Suprapubic skin (tissue), 4 donors: ENCODE measurements around the gene HIRA. TPM values are rescaled to one million over a fixed set of nuclear protein-coding genes. Genes with fewer than 3 reads are reported as not detected.
A peak's percentile ranks its signal among the peaks of the same experiment; 100 is the strongest.

Experiments
- DNase-seq, 2 donors: peaks; one replicate each; pipeline ENCODE4 v3.0.0-alpha.2; 2019; ENCODE audit warnings: low spot score in 2 of 2
- H3K27ac ChIP-seq: fragments of 200-600 bp; sonication (generic); one replicate; pipeline ENCODE4 v1.5.1; 2019
- H3K27me3 ChIP-seq: fragments of 200-600 bp; sonication (generic); one replicate; pipeline ENCODE4 v1.5.1; 2019
- H3K36me3 ChIP-seq: fragments of 200-600 bp; sonication (generic); one replicate; pipeline ENCODE4 v1.5.1; 2019
- H3K4me1 ChIP-seq: fragments of 200-600 bp; sonication (generic); one replicate; pipeline ENCODE4 v1.5.1; 2019
- H3K4me3 ChIP-seq: fragments of 200-600 bp; sonication (generic); one replicate; pipeline ENCODE4 v1.5.1; 2019; ENCODE audit warnings: mild to moderate bottlenecking
- H3K9me3 ChIP-seq: fragments of 200-600 bp; sonication (generic); one replicate; pipeline ENCODE4 v1.5.1; 2019
- CTCF ChIP-seq, 2 donors: fragments of 200-600 bp in 1 of 2; fragments of 450-650 bp in 1 of 2; sonication (generic) in 1 of 2; IDR thresholded peaks; one replicate each; pipeline ENCODE4 v1.5.1; 2016 to 2019; ENCODE audit warnings: antibody characterized with exemption in 2 of 2, mild to moderate bottlenecking in 1 of 2, moderate library complexity in 1 of 2
- EP300 ChIP-seq: sonication (generic); formaldehyde crosslinking; IDR thresholded peaks from one replicate; pipeline ENCODE4 v1.6.1; 2017; ENCODE audit warnings: antibody characterized with exemption
- POLR2A ChIP-seq, 2 donors: fragments of 450-650 bp; IDR thresholded peaks; one replicate each; pipeline ENCODE4 v1.6.1; 2017; ENCODE audit warnings: antibody characterized with exemption in 2 of 2, mild to moderate bottlenecking in 2 of 2, moderate library complexity in 2 of 2
- POLR2AphosphoS5 ChIP-seq, 3 donors: sonication (generic); formaldehyde crosslinking; IDR thresholded peaks; one replicate each; pipeline ENCODE4 v1.6.1; 2017; ENCODE audit warnings: antibody characterized with exemption in 3 of 3
- WGBS: methylation state at CpG from one replicate; pipeline ENCODE4 v1.1.5; 2018; 5-methylcytosine and 5-hydroxymethylcytosine counted together
- total RNA-seq, 4 donors: library from RNA; depleted of rRNA; stranded (reverse); fragments of >200 nt; gene quantifications; one replicate each; pipeline ENCODE4 v1.1.0, GENCODE V29; 2016

The HIRA gene
- total RNA-seq, 4 donors from 2014 or later: 17.7 to 25.1 (median 22.5) TPM

DNA sequence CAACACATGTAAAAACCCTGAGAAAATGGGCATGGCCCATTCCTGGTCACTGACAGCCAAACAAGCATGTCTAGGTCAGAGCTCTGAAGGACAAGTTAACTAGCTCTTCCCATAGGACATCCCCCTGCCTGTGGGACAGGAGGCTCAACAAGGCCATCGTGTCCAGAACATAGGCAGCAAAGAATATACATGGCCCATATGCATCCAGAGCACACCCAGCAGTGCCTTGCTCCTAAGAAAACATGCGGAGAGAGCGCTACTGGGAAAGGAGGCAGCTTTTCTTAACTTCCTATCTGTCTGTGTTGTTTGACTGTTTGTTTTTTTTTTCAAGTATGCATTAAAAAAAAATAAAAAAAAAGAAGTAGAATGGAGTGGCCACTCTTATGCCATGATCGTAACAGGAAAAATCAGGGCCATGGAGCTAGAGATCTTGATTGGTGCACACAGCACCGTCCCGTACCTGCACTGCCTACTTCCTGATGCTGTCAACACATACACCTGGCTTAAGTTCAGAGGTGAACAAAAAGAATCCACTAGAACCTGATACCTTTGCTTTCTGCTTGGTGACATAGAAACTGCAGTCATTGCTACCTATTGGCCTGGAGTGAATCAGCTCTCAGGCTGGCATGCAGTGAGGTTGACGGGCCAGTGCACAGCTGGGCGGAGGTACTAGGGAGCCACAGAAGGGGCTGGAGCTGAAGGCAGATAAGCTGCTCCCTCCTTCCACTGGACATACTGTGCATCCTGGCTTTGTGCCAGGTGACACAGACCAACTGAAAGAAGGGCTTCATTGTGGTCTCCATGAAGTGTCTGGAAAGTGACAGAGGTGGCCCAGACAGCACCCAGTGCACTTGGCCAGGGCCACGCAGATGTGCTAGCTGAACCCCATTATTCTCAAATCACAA lies 35.6 kb upstream of the HIRA start:
- H3K9me3 ChIP-seq: no peaks in the 10 kb centered on the region
- no peak for DNase-seq
- no peak overlapping the region for H3K4me3 ChIP-seq
- H3K36me3 ChIP-seq: peaks cover 90% of the 10 kb centered on the region
- H3K27me3 ChIP-seq: no peaks in the 10 kb centered on the region
- TF ChIP-seq POLR2A (IDR thresholded peaks at IDR 0.05) (no peak), CTCF (IDR thresholded peaks at IDR 0.05) (no peak), POLR2AphosphoS5 (IDR thresholded peaks at IDR 0.05) (no peak), EP300 (no peak)
- H3K27ac ChIP-seq: no peak overlapping the region
- WGBS: 91% methylated on average over 9 of the region's 9 CpGs
- peaks cover 3% of the 10 kb centered on the region for H3K4me1 ChIP-seq

GRCh38 chr22:19466126-19466716 lies 34.7 kb upstream of the HIRA start:
- Histone ChIP-seq H3K36me3 (peaks cover 87% of the 10 kb centered on the region), H3K27ac (no peak overlapping the region), H3K27me3 (no peaks in the 10 kb centered on the region), H3K4me1 (peaks cover 3% of the 10 kb centered on the region), H3K9me3 (no peaks in the 10 kb centered on the region), H3K4me3 (no peak overlapping the region)
- DNase-seq: peak in 1 of 2 donors; percentile 45
- WGBS: 74% methylated on average over 13 of the region's 14 CpGs
- no peak for TF ChIP-seq EP300
- no peak for TF ChIP-seq POLR2A (IDR thresholded peaks at IDR 0.05)
- no peak for TF ChIP-seq POLR2AphosphoS5 (IDR thresholded peaks at IDR 0.05)

- TF ChIP-seq EP300: no peak
- H3K9me3 ChIP-seq: no peaks in the 10 kb centered on the region
- no peak for DNase-seq
- H3K27me3 ChIP-seq: no peaks in the 10 kb centered on the region
- WGBS: 90% methylated on average over 4 of the region's 4 CpGs
- H3K27ac ChIP-seq: no peak overlapping the region
- H3K4me3 ChIP-seq: no peak overlapping the region
- peaks cover 80% of the 10 kb centered on the region for H3K36me3 ChIP-seq
- H3K4me1 ChIP-seq: peaks cover 3% of the 10 kb centered on the region
Measured at GRCh38 chr22:19464975-19465374, 33.4 kb upstream of the HIRA start.

GRCh38 chr22:19464546-19464945 lies 33.0 kb upstream of the HIRA start:
- H3K9me3 ChIP-seq: no peaks in the 10 kb centered on the region
- H3K36me3 ChIP-seq: peaks cover 76% of the 10 kb centered on the region
- WGBS: 82% methylated on average over 1 of the region's 1 CpG
- no peak overlapping the region for H3K4me3 ChIP-seq
- DNase-seq: peak in 1 of 2 donors; percentile 32
- H3K27me3 ChIP-seq: no peaks in the 10 kb centered on the region
- no peak overlapping the region for H3K27ac ChIP-seq
- TF ChIP-seq POLR2A (IDR thresholded peaks at IDR 0.05): no peak
- peaks cover 3% of the 10 kb centered on the region for H3K4me1 ChIP-seq

DNA sequence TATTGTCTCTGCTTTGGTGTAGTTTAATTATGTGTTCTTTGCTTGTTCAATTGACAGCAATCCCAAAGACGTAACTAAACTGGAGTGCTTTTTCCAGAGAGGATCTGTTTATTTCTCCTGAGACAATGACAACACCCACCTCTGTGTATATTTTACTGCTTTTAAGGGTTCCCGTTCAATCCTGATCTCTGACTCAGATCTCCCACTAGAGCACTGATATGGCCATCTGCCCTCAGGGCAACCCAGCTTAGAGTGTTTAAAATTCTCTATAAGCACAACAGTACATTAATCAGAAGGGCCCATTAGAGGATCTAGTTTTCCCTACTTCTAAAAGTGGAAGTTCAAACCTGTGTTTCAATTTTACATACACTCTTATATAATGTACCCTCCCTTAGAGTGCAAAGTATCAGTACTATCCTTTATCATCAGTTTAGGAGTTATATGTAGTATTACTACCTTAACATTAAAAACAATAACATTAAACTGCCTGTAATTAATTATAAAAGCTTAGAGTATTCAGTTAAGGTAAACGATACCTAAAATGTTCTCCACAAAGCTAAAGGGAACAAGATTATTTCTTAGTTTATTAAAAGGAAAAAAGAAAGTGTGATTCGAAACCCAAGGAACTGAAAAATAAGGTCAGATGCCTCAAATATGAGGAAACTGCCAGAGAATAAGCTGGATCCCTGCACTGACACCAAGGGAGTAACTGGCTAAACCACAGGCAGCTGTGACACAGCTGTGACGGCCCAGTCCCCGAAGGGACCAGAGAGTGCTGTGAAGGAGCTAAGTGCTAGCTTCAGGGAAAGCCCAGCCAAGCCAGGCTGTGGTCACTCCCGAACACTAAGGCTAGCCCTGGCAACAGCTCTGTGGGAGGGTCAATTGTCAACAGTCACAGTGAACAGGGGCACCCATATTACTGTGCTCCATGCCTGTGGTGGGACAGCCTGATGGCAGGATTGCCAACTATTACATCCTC lies 32.2 kb upstream of the HIRA start:
- H3K36me3 ChIP-seq: peaks cover 75% of the 10 kb centered on the region
- DNase-seq: no peak
- no peak overlapping the region for H3K27ac ChIP-seq
- H3K9me3 ChIP-seq: no peaks in the 10 kb centered on the region
- no peak for TF ChIP-seq POLR2A (IDR thresholded peaks at IDR 0.05)
- no peak for TF ChIP-seq CTCF (IDR thresholded peaks at IDR 0.05)
- TF ChIP-seq POLR2AphosphoS5 (IDR thresholded peaks at IDR 0.05): no peak
- no peak for TF ChIP-seq EP300
- no peaks in the 10 kb centered on the region for H3K27me3 ChIP-seq
- H3K4me3 ChIP-seq: no peak overlapping the region
- peaks cover 3% of the 10 kb centered on the region for H3K4me1 ChIP-seq
- 68% methylated on average over 7 of the region's 7 CpGs for WGBS

GRCh38 chr22:19463008-19463407 lies 31.5 kb upstream of the HIRA start:
- H3K9me3 ChIP-seq: no peaks in the 10 kb centered on the region
- peaks cover 75% of the 10 kb centered on the region for H3K36me3 ChIP-seq
- 97% methylated on average over 1 of the region's 1 CpG for WGBS
- H3K4me3 ChIP-seq: no peak overlapping the region
- peaks cover 3% of the 10 kb centered on the region for H3K4me1 ChIP-seq
- no peak overlapping the region for H3K27ac ChIP-seq
- no peaks in the 10 kb centered on the region for H3K27me3 ChIP-seq
- no peak for TF ChIP-seq POLR2AphosphoS5 (IDR thresholded peaks at IDR 0.05)
- no peak for TF ChIP-seq CTCF (IDR thresholded peaks at IDR 0.05)
- no peak for TF ChIP-seq POLR2A (IDR thresholded peaks at IDR 0.05)
- TF ChIP-seq EP300: no peak
- DNase-seq: no peak
